C4-2B (cell line): Measurements from ENCODE around the gene TAF13.

Experiments
- ZFX ChIP-seq: fragments of 450-650 bp; IDR thresholded peaks from 2 replicates; pipeline ENCODE4 v1.6.1; 2017
- TF ChIP-seq, protein P1 (sequence below): fragments of 450-650 bp; conservative IDR thresholded peaks from 2 replicates; pipeline ENCODE4 v1.5.1; 2017; ENCODE audit warnings: mild to moderate bottlenecking

DNA sequence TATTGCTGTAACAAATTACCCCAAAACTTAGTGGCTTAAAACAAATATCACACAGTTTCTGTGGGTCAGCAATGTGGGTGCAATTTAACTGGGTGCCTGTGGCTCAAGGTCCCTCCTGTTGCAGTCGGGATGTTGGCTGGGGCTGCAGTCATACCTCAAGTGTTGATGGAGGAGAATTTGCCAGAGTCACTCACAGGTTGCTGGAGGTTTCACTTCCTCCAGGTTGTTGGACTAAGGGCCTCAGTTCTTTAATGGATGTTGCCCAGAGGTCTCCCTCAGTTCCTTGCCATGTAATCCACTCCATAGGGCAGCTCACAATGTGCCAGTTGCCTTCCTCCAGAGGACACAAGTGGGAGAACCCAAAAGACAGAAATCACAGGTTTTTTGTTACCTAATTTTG is 2.5 kb upstream of the TAF13 start:
- TF ChIP-seq, protein P1, sequence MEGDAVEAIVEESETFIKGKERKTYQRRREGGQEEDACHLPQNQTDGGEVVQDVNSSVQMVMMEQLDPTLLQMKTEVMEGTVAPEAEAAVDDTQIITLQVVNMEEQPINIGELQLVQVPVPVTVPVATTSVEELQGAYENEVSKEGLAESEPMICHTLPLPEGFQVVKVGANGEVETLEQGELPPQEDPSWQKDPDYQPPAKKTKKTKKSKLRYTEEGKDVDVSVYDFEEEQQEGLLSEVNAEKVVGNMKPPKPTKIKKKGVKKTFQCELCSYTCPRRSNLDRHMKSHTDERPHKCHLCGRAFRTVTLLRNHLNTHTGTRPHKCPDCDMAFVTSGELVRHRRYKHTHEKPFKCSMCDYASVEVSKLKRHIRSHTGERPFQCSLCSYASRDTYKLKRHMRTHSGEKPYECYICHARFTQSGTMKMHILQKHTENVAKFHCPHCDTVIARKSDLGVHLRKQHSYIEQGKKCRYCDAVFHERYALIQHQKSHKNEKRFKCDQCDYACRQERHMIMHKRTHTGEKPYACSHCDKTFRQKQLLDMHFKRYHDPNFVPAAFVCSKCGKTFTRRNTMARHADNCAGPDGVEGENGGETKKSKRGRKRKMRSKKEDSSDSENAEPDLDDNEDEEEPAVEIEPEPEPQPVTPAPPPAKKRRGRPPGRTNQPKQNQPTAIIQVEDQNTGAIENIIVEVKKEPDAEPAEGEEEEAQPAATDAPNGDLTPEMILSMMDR = no peak
- no peak for TF ChIP-seq ZFX
